MM.1S (cell line): ENCODE measurements around the gene GRB7.

Experiments
- DNase-seq: peaks from one replicate; pipeline ENCODE4 v3.0.0-alpha.2; 2015
- H2AFZ ChIP-seq: fragments of 300-600 bp; sonication (generic); 2 replicates; pipeline ENCODE4 v1.6.0; 2016; ENCODE audit warnings: antibody characterized with exemption, low read length
- H3F3A ChIP-seq: fragments of 300-600 bp; sonication (generic); 2 replicates; pipeline ENCODE4 v1.6.1; 2016; ENCODE audit warnings: mild to moderate bottlenecking, antibody characterized with exemption, low read length, moderate library complexity, mixed read lengths; ENCODE audit not compliant: insufficient read depth
- H3K27ac ChIP-seq: fragments of 300-600 bp; sonication (generic); 2 replicates; pipeline ENCODE4 v1.5.1; 2016; ENCODE audit warnings: mild to moderate bottlenecking, low read length
- H3K27me3 ChIP-seq: fragments of 300-600 bp; sonication (generic); replicated peaks from 2 replicates; pipeline ENCODE4 v1.6.0; 2016; ENCODE audit warnings: low read length; ENCODE audit not compliant: insufficient read depth
- H3K36me3 ChIP-seq: fragments of 300-600 bp; sonication (generic); replicated peaks from 2 replicates; pipeline ENCODE4 v1.6.1; 2016; ENCODE audit warnings: mild to moderate bottlenecking, low read length, mixed read lengths; ENCODE audit not compliant: insufficient read depth
- H3K4me1 ChIP-seq: fragments of 300-600 bp; sonication (generic); 2 replicates; pipeline ENCODE4 v1.6.1; 2016; ENCODE audit warnings: low read length, mixed read lengths
- H3K4me2 ChIP-seq: fragments of 300-600 bp; sonication (generic); 2 replicates; pipeline ENCODE4 v1.6.0; 2016; ENCODE audit warnings: low read depth, low read length
- H3K4me3 ChIP-seq: fragments of 300-600 bp; sonication (generic); 2 replicates; pipeline ENCODE4 v1.5.1; 2016; ENCODE audit warnings: low read length, mixed read lengths
- H3K79me2 ChIP-seq: fragments of 300-600 bp; sonication (generic); 2 replicates; pipeline ENCODE4 v1.6.1; 2016; ENCODE audit warnings: mixed run types, low read length, mixed read lengths
- H3K9ac ChIP-seq: fragments of 300-600 bp; sonication (generic); 2 replicates; pipeline ENCODE4 v1.6.1; 2016; ENCODE audit warnings: low read length, mixed read lengths
- H3K9me2 ChIP-seq: fragments of 300-600 bp; sonication (generic); replicated peaks from 2 replicates; pipeline ENCODE4 v1.6.1; 2016; ENCODE audit warnings: mild to moderate bottlenecking, low read length, mixed read lengths; ENCODE audit not compliant: insufficient read depth
- H3K9me3 ChIP-seq: fragments of 300-600 bp; sonication (generic); replicated peaks from 2 replicates; pipeline ENCODE4 v1.6.1; 2016; ENCODE audit warnings: mild to moderate bottlenecking, low read length, mixed read lengths; ENCODE audit not compliant: insufficient read depth
- H4K20me1 ChIP-seq: fragments of 300-600 bp; sonication (generic); 2 replicates; pipeline ENCODE4 v1.6.1; 2016; ENCODE audit warnings: mild to moderate bottlenecking, low read length, moderate library complexity, mixed read lengths; ENCODE audit not compliant: insufficient read depth
- EZH2 ChIP-seq: fragments of 300-600 bp; sonication (generic); optimal IDR thresholded peaks from 2 replicates; pipeline ENCODE3; 2017; ENCODE audit warnings: low read depth, mild to moderate bottlenecking, antibody characterized with exemption, low read length, mixed read lengths
- EZH2phosphoT487 ChIP-seq: fragments of 300-600 bp; sonication (generic); IDR thresholded peaks from 2 replicates; pipeline ENCODE4 v1.6.1; 2018; ENCODE audit warnings: antibody characterized with exemption, low read length
- TF ChIP-seq, protein P1 (sequence below): fragments of 300-600 bp; sonication (generic); IDR thresholded peaks from 2 replicates; pipeline ENCODE4 v1.5.1; 2016; ENCODE audit warnings: antibody characterized with exemption, low read length, mixed read lengths

GRB7 gene

DNA sequence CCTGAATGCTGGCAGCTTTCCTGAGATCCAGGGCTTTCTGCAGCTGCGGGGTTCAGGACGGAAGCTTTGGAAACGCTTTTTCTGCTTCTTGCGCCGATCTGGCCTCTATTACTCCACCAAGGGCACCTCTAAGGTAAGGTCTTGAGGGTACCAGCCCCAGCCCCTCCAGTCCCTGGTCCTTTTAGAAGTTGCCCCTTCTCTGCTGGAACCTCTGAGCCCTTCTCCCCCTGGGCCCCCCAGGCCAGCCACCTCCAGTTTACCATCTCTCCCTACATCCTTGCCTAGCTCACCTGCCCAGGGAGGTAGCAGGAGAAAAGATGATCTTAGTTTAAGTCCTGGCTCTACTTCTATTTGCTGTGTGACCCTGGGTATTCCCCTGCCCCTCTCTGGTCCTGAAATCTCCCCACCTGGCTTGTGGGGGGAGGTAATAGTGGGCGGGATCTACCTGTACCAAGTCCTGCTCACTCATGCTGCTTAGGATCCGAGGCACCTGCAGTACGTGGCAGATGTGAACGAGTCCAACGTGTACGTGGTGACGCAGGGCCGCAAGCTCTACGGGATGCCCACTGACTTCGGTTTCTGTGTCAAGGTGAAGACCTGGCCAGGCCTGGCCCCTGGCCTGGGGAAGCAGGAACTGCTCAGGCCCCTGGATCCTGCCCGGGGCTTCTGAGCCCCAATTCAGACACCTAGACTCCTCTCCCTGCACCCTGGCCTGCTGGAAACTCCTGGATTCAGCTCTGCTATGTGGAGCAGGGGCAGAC is 6.5 kb downstream of the GRB7 start:
- Histone ChIP-seq H3K27ac (no peak overlapping the region), H3K4me2 (no peak overlapping the region), H2AFZ (no peak overlapping the region), H3K4me1 (peaks cover 4% of the 10 kb centered on the region), H3K27me3 (no peaks in the 10 kb centered on the region; the same call in 1 of the 2 replicates), H3K9ac (no peak overlapping the region), H3K36me3 (no peaks in the 10 kb centered on the region), H3K79me2 (peaks cover 12% of the 10 kb centered on the region; the same call in 1 of the 2 replicates), H3F3A (no peaks in the 10 kb centered on the region), H3K9me3 (no peaks in the 10 kb centered on the region), H3K4me3 (no peak overlapping the region), H3K9me2 (no peaks in the 10 kb centered on the region), H4K20me1 (no peaks in the 10 kb centered on the region)
- no peak for DNase-seq
- TF ChIP-seq EZH2 (no peak), EZH2phosphoT487 (no peak)
- TF ChIP-seq, protein P1, sequence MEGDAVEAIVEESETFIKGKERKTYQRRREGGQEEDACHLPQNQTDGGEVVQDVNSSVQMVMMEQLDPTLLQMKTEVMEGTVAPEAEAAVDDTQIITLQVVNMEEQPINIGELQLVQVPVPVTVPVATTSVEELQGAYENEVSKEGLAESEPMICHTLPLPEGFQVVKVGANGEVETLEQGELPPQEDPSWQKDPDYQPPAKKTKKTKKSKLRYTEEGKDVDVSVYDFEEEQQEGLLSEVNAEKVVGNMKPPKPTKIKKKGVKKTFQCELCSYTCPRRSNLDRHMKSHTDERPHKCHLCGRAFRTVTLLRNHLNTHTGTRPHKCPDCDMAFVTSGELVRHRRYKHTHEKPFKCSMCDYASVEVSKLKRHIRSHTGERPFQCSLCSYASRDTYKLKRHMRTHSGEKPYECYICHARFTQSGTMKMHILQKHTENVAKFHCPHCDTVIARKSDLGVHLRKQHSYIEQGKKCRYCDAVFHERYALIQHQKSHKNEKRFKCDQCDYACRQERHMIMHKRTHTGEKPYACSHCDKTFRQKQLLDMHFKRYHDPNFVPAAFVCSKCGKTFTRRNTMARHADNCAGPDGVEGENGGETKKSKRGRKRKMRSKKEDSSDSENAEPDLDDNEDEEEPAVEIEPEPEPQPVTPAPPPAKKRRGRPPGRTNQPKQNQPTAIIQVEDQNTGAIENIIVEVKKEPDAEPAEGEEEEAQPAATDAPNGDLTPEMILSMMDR: no peak

DNA sequence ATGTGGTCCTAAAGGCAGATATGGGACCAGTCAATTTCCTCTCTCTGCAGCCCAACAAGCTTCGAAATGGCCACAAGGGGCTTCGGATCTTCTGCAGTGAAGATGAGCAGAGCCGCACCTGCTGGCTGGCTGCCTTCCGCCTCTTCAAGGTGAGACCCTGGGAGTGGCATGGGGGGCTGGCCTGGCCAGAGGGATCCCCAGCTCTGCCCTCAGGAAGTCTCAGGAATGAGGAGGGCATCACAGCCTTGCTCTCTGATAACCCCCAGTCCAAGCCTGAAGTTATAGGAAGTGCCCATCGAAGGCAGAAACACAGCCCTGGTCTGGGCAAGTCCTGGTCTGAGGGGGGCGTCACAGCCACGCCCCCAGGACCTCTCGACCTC is 7.1 kb downstream of the GRB7 start:
- Histone ChIP-seq H4K20me1 (no peaks in the 10 kb centered on the region), H3K36me3 (no peaks in the 10 kb centered on the region), H3K4me2 (no peak overlapping the region), H3K9me3 (no peaks in the 10 kb centered on the region), H3K9ac (no peak overlapping the region), H3K27me3 (no peaks in the 10 kb centered on the region; the same call in 1 of the 2 replicates), H3F3A (no peaks in the 10 kb centered on the region), H3K9me2 (no peaks in the 10 kb centered on the region), H3K79me2 (peaks cover 7% of the 10 kb centered on the region; the same call in 1 of the 2 replicates), H2AFZ (no peak overlapping the region), H3K4me3 (no peak overlapping the region), H3K27ac (no peak overlapping the region), H3K4me1 (no peaks in the 10 kb centered on the region)
- no peak for DNase-seq
- TF ChIP-seq, protein P1: no peak

DNA sequence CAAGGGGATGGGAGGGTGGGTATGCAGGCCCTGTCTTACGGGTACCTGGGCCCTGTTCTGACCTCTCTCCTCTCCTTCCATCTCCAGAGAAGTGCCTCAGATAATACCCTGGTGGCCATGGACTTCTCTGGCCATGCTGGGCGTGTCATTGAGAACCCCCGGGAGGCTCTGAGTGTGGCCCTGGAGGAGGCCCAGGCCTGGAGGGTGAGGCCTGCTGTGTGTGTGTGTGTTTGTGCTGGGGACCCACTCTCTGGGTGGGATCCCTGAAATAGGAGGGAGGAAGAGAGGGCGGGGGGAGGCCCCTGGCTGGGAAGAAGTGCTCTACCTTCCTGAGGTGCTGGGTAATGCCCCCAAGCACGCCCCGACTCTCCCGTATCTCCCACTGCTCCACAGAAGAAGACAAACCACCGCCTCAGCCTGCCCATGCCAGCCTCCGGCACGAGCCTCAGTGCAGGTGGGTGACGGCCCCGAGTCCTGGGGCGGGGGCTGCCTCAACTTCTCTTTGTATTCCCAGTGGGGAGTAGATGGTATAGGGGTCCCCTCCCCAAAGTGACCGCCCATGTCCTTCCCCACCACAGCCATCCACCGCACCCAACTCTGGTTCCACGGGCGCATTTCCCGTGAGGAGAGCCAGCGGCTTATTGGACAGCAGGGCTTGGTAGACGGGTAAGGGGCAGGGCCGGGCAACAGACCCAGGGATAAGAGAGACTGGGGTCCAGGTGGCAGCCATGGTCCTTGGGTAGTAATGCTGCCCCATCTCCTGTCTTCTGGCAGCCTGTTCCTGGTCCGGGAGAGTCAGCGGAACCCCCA is 7.8 kb downstream of the GRB7 start:
- no peak for TF ChIP-seq EZH2phosphoT487
- TF ChIP-seq EZH2: no peak
- TF ChIP-seq, protein P1: no peak
- H3K9ac ChIP-seq: no peak overlapping the region
- H3K4me3 ChIP-seq: no peak overlapping the region
- H3K4me2 ChIP-seq: no peak overlapping the region
- H3K9me2 ChIP-seq: no peaks in the 10 kb centered on the region
- H3K9me3 ChIP-seq: no peaks in the 10 kb centered on the region
- no peaks in the 10 kb centered on the region for H3K36me3 ChIP-seq
- H3K27me3 ChIP-seq: no peaks in the 10 kb centered on the region; the same call in 1 of the 2 replicates
- no peaks in the 10 kb centered on the region for H4K20me1 ChIP-seq
- H3K79me2 ChIP-seq: no peaks in the 10 kb centered on the region; the same call in 1 of the 2 replicates
- H3K27ac ChIP-seq: no peak overlapping the region
- no peak for DNase-seq
- no peak overlapping the region for H2AFZ ChIP-seq
- H3K4me1 ChIP-seq: no peaks in the 10 kb centered on the region
- no peaks in the 10 kb centered on the region for H3F3A ChIP-seq
